Mucosa of descending colon (tissue), 3 donors: Measurements from ENCODE around the gene ZNF460. TPM values are rescaled to one million over a fixed set of nuclear protein-coding genes. Genes with fewer than 3 reads are reported as not detected.

ENCODE experiments used
- ATAC-seq: fragments of 200-7000 bp; cut with Tn5 transposase; one replicate; pipeline ENCODE4 v1.9.1; 2020; ENCODE audit warnings: mild to moderate bottlenecking, moderate library complexity
- DNase-seq, 3 donors: peaks; one replicate each; pipeline ENCODE4 v3.0.0-alpha.2; 2020
- H3K36me3 ChIP-seq: fragments of 200-600 bp; one replicate; pipeline ENCODE4 v1.8.0; 2021; ENCODE audit warnings: low read depth, mild to moderate bottlenecking
- H3K4me1 ChIP-seq: fragments of 200-600 bp; one replicate; pipeline ENCODE4 v1.8.0; 2021; ENCODE audit warnings: low read depth, mild to moderate bottlenecking
- H3K4me3 ChIP-seq: fragments of 200-600 bp; one replicate; pipeline ENCODE4 v1.8.0; 2021; ENCODE audit warnings: mild to moderate bottlenecking
- H3K9me3 ChIP-seq: fragments of 200-600 bp; one replicate; pipeline ENCODE4 v1.8.0; 2021; ENCODE audit warnings: mild to moderate bottlenecking
- CTCF ChIP-seq: fragments of 200-600 bp; IDR thresholded peaks from one replicate; pipeline ENCODE4 v1.8.0; 2022; ENCODE audit warnings: antibody characterized with exemption, mild to moderate bottlenecking
- intact Hi-C, 2 donors: fragments of 100-400 bp; cut with DNase I in 1 of 2; cut with micrococcal nuclease in 1 of 2; formaldehyde crosslinking; loops; one replicate each; pipeline versions ENCODE4 v1.11.0 to v1.11.1; 2022; cut with DNase I, micrococcal nuclease
- total RNA-seq, 3 donors: library from RNA; stranded (reverse); fragmentation: NEBNext Ultra II Directional in 2 of 3; extraction: Animal tissue kit (Norgen Biotek cat#: 25700) in 2 of 3; gene quantifications; one replicate each; pipeline versions ENCODE4 v1.2.1 to v1.2.4, GENCODE V29; 2021 to 2023
- donor health status: DM: no; HTN: no; CAD: no; lungs with moderate emphysema.
- donor health status: DM: no; HTN: no; CAD: no.
- donor health status: DM: no; HTN: yes; CAD: no.

Gene ZNF460
- total RNA-seq, 3 donors from 2014 or later: 25.7 to 55.8 (median 42.2) TPM

GRCh38 chr19:57314146-57314545, 33.9 kb downstream of the ZNF460 start:
- Histone ChIP-seq H3K4me3 (no peak overlapping the region), H3K36me3 (no peaks in the 10 kb centered on the region), H3K4me1 (no peaks in the 10 kb centered on the region), H3K9me3 (no peaks in the 10 kb centered on the region)
- no peak for TF ChIP-seq CTCF
- DNase-seq (no peak), ATAC-seq (no peak)
- intact Hi-C loops: no loop called here

GRCh38 chr19:57317503-57317902, 37.2 kb downstream of the ZNF460 start:
- Histone ChIP-seq H3K36me3 (no peaks in the 10 kb centered on the region), H3K4me3 (no peak overlapping the region), H3K9me3 (no peaks in the 10 kb centered on the region), H3K4me1 (peaks cover 11% of the 10 kb centered on the region)
- ATAC-seq (no peak), DNase-seq (no peak)
- intact Hi-C loops: no loop called here
- TF ChIP-seq CTCF: no peak

GRCh38 chr19:57319869-57320179, 39.5 kb downstream of the ZNF460 start:
- no peaks in the 10 kb centered on the region for H3K36me3 ChIP-seq
- no peak for TF ChIP-seq CTCF
- no peaks in the 10 kb centered on the region for H3K9me3 ChIP-seq
- DNase-seq (no peak), ATAC-seq (peak; percentile 30)
- no peak overlapping the region for H3K4me3 ChIP-seq
- intact Hi-C loops: no loop called here
- peaks cover 11% of the 10 kb centered on the region for H3K4me1 ChIP-seq

- DNase-seq (peak; percentile 96 to 97 (median 97)), ATAC-seq (peak; percentile 100)
- Histone ChIP-seq H3K9me3 (peaks cover 2% of the 10 kb centered on the region), H3K4me1 (peaks cover 11% of the 10 kb centered on the region), H3K36me3 (no peaks in the 10 kb centered on the region), H3K4me3 (peak within 1 kb of the TSS; percentile 42)
- intact Hi-C loops: no loop called here
- TF ChIP-seq CTCF: no peak
Measured at GRCh38 chr19:57320180-57321084, 40.1 kb downstream of the ZNF460 start, which contains the start of gene ZNF543. Gene ZNF543 (plus strand): TSS chr19:57320472. CDS start chr19:57320854, 382 bp downstream.

GRCh38 chr19:57321116-57321515, 40.8 kb downstream of the ZNF460 start:
- intact Hi-C loops: no loop called here
- DNase-seq (no peak), ATAC-seq (no peak)
- no peak for TF ChIP-seq CTCF
- H3K9me3 ChIP-seq: peaks cover 3% of the 10 kb centered on the region
- H3K4me1 ChIP-seq: peaks cover 11% of the 10 kb centered on the region
- H3K36me3 ChIP-seq: no peaks in the 10 kb centered on the region
- peak overlapping the region; percentile 42 for H3K4me3 ChIP-seq
